Inflammatory macrophage treated with lipopolysaccharide for 1 hour (primary cell): ENCODE results near the gene RBFOX1.

Source experiments
- DNase-seq, 2 donors: peaks; one replicate each; pipeline ENCODE4 v3.0.0-alpha.2; 2020 to 2022

Gene RBFOX1

DNA sequence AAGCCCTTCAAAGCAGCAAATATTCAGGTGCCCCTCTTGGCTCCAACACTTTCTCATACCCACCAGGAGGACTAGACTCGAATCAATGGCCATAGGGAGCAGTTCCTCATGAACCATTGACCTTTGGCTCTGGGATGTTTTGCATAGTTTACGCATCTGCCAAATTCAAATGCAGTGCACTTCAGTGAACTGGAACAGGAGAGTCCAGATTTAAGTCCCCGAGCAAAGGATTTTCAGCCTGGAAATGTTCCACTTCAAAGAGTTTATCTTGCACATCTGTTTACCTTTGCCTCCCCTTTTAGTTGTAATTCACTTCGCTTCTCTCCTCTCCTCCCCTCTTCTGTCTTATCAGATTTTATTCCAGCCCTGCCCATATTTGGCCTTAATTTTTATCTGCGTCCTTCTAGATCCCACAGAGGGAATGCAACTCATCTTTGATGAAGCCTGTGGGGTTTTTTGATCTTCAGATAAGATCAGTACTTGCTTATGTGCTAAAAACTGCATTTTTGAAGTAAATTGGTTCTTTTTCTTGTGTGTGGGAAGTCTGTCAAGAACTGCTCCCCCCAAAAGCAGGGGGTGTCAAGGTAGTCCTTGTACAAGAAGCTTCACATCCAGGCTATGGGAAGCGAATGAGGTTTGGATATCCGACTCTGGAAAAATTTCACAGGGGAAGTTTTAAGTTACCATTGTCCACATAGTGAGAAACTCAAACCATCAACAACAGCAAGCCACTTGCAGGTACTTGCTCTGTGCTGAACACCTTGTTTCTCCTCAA is 281.6 kb downstream of the RBFOX1 start:
- DNase-seq: no peak

- DNase-seq: no peak
These were observed 282.9 kb downstream of the RBFOX1 start for GRCh38 chr16:7615565-7615964.

DNA sequence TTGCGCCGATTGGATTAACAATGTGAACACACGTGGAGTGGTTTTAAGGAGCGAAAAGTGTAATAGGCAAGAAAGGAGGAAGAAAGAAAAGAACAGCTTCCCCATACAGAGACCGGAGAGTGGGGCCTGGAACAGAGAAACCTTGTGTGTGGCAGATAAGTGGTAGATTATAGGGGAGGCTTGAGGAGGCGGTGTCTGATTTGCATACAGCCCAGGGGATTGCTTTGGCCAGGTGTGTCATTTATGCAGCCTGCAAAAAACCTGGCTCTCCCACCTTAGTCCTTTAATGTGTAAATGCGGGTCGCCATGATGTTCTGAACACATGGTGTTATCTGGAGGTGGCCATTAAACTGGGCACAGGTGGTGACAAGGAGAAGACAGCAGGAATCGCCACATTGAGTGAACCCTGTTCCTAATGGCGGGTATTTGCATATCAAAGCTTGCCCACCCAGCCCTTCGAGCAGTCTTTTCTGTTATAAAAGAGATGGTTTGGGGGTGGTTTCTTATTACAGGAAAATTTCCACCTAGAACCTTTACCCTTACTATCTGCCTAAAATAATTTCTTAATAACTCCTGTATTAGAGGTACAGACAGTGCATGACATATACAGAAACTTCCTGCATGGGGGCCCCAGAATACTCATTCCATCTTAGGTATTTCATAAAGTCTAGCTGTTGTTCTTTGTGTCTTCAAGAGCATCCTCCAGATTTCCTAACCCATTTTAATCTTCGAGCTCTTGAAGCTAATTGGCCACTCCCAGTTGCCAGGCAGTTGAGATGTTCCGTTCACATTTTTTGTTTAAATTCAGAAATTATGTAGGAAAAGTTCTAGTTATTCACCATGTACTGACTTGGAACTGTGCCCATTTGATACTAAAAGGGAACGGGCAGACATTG is 292.5 kb downstream of the RBFOX1 start:
- no peak for DNase-seq

DNA sequence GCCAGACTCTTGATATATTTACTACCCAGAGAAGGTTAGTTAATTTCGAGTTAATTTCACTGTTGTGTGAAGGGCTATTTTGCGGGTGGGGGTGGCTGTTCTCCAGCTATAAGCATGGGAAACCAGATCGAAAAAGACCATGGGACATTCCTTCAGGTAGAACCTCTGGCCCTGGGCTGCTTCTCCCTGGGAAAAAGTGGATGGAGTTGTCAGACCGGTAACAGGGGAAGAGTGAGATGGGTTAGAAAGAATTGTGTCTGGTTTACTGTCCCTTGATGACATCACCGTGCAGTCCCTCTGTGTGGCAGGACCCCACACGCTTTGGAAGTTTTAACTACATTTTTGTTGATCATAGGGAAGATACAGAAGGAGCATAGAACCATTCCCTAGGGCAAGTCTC is 296.3 kb downstream of the RBFOX1 start:
- no peak for DNase-seq

- no peak for DNase-seq
These were observed 296.9 kb downstream of the RBFOX1 start for GRCh38 chr16:7629571-7629970.

DNA sequence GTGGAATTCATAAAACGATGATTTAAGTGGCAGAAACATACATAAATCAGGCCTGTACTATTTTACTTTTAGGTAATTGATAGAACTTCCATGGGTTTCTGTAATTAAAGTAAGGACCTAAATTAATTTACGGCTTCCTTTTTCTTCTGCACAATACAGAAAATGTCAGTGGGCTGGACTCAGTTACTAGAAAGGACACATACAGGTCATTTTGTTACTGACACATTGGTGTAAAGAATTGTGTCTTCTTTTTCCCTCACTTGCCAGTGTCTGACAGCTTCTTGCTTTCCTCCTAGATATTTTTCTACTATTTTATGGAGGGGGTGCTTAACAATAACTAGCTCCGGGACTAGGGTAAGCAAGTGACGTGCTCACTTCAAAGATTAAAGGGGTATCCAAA is 304.8 kb downstream of the RBFOX1 start:
- DNase-seq: no peak

DNA sequence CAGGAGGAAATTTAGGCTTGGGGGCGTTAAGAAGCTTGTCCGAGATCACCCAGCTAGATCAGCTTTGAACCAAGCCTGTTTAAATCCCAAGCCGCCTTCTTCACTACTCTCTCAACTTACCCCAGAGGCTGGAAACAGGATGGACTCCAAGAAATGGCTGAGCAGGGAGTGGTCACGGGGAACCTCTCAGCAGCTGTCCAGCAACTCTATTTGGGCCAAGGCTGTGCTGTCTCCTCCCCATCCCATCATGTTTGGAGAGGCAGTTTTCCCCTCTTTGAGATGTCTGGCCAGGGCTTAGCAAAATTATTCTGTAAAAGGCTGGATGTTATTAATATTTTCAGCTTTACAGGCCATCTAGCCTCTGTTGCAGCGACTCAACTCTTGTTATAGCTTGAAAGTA is 305.7 kb downstream of the RBFOX1 start:
- DNase-seq: no peak

- no peak for DNase-seq
These were observed 307.7 kb downstream of the RBFOX1 start for GRCh38 chr16:7640334-7640733.

- DNase-seq: no peak
These were observed 311.5 kb downstream of the RBFOX1 start for GRCh38 chr16:7644176-7644575.

DNA sequence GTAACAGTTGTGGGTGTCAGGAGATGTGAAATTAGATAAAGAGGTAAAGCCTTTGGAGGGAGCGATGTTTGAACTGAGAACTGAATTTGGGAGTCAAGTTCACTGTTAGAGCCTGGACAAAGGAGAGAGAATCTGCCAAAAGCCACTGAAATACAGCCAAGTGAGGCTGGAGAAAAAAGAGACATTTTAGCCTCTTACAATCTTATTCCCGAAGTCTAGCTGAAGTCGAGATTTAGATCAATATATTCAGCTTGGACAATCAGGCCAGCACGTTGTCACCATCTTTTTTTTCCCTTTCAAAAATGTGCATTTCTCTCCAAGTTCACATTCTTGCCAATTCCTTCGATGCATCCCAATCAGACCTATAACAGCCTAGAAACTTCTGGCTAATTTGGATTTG is 312.2 kb downstream of the RBFOX1 start:
- DNase-seq: no peak

DNA sequence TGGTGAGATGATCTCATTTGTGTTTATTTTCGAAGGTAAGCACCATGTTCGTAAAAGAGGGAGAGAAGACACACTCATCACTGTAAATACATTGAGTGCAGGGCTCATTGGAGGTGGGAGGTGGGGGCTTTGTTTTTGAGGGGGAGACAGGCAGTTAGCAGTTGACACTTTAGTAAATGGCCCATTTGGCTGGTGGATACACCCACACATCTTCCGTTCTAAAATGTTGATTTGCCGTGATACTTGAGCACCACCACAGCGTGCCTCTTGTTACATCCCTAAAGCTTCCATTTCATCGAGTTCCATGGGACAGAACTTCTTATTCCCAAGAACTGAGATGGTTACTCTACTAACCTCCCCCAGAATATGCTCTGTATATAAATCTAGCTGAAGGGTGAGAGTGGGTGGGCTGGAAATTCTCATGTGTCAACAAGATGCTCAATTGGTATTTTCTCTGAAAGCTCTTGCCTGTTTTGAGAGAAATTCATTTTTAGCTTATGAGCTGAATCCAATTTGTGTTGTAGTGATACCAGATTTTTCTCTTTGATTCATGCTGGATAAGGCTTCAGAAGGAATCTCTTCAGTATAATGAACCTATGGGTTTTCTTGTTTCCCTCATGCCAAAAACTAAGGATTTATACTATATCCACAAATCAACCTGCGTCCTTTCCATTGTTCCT is 314.3 kb downstream of the RBFOX1 start:
- DNase-seq: no peak

DNA sequence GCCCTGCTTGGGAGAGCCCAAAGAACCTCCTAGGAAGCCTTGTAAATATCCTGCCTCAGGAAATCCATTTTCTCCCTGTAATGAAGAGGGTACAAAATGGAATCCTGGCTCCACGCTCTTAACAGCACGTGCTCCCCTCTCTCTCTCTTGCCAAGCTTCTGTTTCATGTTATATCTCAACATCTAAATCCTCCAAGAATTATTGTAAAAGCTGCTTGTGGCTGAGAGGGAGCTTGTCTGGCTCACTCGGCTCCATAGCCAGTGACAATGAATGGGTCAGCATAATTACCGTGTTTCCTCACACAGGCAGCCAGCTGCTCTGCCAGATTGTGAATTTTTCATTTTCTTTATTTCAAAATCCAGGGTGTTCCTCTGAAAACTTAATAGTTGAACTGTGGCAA is 317.8 kb downstream of the RBFOX1 start:
- DNase-seq: no peak

DNA sequence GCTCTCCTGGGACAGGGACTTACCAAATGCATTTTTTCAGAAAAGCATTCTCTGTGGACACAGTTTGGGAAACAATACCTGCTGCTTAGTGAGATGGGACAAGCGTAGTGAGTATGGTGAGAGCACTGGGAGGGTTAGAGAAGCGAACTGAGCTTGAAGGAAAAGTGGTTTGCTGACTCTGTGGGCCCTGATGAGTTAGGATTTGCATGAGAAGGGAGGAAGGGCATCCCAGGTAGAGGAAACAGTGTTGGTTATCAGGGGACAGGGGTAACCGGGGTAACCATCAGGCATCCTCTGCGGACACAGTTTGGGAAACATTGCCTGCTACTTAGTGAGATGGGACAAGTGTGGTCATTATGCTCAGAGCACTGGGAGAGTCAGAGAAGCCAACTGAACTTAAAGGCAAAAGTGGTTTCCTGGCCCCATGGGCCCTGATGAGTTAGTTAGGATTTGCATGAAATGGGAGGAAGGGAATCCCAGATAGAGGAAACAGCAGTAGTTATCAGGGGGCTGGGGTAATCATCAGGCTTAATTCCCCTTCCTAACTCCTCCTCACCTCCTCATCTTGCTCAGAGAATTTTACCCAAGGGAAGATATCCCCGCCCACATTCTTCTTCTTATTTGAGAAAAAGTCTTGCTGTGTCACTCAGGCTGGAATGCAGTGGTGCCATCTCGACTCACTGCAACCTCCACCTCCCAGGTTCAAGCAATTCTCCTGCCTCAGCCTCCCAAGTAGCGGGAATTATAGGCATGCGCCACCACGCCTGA is 319.3 kb downstream of the RBFOX1 start:
- DNase-seq: no peak

DNA sequence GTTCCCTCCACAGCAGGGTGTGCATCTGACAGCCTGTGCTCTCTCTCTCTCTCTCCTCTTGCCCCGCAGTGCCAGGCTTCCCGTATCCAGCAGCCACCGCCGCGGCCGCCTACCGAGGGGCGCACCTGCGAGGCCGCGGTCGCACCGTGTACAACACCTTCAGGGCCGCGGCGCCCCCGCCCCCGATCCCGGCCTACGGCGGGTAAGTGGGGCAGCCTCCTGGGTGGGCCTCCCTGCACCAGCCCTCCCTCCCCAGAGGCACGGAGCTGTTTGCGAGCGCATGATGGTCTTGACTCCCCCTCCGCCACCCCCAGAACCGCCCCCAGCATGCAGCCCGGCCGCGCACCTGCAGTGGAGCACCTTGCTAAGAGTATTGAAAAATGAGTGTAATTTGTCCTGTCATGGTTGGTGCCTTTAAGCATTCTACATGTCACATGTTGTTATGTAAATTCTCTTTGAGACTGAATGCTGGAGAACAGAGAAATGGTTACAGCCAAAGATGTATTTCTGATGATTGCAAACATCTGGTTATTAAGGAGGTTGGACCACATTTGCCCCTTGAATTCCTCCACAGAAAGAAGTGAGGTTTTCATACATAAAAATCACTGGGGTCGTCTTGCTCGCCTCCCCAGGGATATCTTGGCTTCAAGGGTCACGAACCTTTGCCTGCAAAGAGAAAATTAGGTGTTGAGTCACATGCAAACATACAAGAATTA is 321.3 kb downstream of the RBFOX1 start:
- no peak for DNase-seq

- no peak for DNase-seq
These were observed 343.0 kb downstream of the RBFOX1 start for GRCh38 chr16:7675628-7676027.

GRCh38 chr16:7680296-7680695 is 347.7 kb downstream of the RBFOX1 start:
- DNase-seq: no peak

GRCh38 chr16:7688811-7689210 is 356.2 kb downstream of the RBFOX1 start:
- no peak for DNase-seq

DNA sequence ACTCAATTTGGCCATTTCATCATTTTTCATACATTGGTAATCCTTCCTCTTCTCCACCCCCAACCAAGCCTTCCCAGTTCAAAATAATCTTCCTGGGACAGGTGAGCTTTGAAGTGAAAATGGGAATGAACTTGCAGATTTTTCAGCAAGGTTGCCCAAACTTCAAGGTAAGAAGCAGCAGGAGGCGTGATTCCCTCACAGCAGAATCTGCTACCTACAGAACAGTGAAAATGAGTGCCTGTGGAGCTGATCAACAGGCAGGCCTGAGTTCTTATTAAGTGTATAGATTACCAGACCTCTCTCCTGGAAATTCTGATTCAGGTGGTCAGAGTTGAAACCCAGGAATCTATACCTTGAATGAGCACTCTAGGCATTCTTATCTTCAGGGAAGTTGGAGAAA is 356.6 kb downstream of the RBFOX1 start:
- DNase-seq: no peak

GRCh38 chr16:7691533-7691932 is 358.9 kb downstream of the RBFOX1 start:
- no peak for DNase-seq

DNA sequence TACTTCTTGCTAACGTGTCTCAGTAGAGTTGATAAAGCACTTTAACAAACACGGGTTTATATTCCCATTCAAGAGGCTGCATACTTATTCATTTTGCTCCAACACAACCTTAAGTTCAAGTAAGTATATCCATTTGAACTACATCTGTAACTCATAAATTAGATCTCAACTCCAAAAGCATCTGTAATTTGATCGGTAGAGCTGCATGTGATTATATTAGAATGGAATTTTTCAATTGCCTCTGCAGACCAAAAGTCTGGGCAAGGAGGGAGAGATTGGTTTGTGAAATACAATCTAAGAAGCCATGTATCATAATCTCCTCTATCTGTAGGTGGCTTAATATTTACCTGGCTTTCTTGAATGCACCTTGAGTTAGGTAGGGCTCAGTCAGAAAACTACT is 371.0 kb downstream of the RBFOX1 start:
- no peak for DNase-seq

GRCh38 chr16:7705885-7706284 is 373.2 kb downstream of the RBFOX1 start:
- DNase-seq: no peak

GRCh38 chr16:7709186-7709585 is 376.5 kb downstream of the RBFOX1 start:
- DNase-seq: no peak
